Measurements from ENCODE around the gene CCDC138. TPM values are rescaled to one million over a fixed set of nuclear protein-coding genes. Genes with fewer than 3 reads are reported as not detected.
"Not testable (repeated sequence)": the region's sequence is repeated elsewhere in the genome, so short reads cannot be mapped to it uniquely, and the experiment has no call there.

Gene CCDC138, protein sequence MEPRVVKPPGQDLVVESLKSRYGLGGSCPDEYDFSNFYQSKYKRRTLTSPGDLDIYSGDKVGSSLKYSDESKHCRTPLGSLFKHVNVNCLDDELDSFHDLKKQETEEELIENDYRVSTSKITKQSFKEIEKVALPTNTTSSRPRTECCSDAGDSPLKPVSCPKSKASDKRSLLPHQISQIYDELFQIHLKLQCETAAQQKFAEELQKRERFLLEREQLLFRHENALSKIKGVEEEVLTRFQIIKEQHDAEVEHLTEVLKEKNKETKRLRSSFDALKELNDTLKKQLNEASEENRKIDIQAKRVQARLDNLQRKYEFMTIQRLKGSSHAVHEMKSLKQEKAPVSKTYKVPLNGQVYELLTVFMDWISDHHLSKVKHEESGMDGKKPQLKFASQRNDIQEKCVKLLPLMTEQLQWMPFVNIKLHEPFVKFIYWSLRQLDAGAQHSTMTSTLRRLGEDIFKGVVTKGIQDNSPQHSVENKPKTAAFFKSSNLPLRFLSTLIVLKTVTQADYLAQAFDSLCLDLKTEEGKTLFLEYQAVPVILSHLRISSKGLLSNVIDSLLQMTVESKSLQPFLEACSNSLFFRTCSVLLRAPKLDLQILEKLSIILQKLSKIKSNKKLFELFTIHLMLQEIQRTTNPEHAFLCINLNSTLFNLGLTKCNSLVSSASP
- total RNA-seq = 10 to 100 TPM in 1 of 4 donors, 1 to 10 TPM in 3; 1.6 to 10.3 (median 3.2) TPM

DNA sequence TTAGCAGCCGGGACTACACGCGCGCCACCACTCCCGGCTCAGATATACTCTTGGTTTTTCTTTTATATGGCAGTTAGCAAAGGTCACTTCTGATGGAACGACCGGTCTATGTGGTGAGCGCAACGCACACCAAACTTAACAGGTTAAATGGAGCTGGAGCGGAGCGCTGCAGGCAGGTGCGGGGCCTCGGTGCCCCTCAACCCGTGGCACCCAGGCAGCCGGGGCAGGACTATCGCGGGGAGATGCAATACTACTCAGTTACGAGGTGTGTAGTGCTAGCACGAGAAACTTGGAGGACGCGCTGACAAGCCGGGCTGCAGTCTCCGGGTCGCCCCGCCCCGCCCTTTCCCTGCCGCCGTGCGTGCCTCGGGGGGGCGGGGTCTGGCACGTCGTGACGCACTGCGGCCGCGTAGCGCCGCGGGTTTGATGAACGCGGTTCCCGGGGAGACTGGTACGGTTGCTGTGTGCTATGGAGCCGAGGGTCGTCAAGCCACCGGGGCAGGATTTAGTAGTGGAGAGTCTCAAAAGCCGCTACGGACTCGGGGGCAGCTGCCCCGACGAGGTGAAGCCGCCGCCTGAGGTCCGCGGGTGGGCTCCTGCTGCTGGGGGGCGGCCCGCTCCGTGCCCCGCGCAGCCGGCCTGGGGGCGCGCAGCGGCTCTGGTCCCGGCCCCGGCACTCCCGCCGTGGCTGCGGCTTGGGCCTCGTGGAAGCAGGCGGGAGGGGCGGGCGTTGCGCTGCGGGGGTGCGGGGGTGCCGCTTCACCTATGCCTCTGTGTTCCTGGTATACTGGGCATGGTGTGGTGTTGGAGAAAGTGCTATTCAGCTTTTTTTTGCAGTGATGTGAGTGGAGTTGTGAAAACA lies at the start of gene CCDC138:
Gene CCDC138, plus strand, starts transcription at position 418 of the 862 bp plus-strand sequence. Its CDS starts 52 bp downstream, at position 470.
- TF ChIP-seq, protein P1, sequence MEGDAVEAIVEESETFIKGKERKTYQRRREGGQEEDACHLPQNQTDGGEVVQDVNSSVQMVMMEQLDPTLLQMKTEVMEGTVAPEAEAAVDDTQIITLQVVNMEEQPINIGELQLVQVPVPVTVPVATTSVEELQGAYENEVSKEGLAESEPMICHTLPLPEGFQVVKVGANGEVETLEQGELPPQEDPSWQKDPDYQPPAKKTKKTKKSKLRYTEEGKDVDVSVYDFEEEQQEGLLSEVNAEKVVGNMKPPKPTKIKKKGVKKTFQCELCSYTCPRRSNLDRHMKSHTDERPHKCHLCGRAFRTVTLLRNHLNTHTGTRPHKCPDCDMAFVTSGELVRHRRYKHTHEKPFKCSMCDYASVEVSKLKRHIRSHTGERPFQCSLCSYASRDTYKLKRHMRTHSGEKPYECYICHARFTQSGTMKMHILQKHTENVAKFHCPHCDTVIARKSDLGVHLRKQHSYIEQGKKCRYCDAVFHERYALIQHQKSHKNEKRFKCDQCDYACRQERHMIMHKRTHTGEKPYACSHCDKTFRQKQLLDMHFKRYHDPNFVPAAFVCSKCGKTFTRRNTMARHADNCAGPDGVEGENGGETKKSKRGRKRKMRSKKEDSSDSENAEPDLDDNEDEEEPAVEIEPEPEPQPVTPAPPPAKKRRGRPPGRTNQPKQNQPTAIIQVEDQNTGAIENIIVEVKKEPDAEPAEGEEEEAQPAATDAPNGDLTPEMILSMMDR (IDR thresholded peaks at IDR 0.05) = no peak
- ATAC-seq (ENCODE audit: low FRiP score) = peak; percentile 98

DNA sequence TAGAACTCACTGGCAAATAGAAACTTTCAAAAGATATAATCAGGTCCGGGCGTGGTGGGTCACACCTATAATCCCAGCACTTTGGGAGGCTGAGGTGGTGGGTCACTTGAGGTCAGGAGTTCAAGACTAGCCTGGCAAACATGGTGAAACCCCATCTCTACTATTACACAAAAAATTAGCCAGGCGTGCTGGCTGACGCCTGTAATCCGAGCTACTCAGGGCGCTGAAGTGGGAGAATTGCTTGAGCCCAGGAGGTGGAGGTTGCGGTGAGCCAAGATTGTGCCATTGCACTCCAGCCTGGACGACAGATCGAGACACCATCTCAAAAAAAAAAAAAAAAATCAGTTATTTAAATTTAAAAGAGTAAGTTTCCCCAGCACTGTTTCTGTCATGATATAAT lies 28.6 kb upstream of the CCDC138 start:
- not testable (repeated sequence) for DNase-seq (ENCODE audit: low spot score); ATAC-seq (ENCODE audit: low FRiP score)

More for the DNA sequence above, at the start of gene CCDC138:
- peak; percentile 70 for DNase-seq (ENCODE audit: low spot score)

DNA sequence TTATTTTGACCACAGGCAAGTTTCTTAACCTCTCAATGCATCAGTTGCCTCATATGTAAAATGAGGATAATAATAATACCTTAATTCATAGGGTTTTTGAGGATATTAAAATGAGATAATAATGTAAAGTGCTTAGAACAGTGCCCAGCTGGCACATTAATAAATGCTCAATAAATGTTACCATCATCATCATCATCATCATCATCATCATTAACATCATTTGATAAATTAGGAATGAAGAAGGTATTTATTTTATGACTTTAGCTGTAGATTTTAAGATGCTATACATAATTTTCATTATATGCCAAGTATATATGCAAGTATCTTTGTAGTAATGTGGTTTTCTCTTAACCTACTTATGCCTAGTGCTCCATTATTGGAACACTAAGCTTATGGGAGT lies 24.0 kb upstream of the CCDC138 start:
- DNase-seq (ENCODE audit: low spot score); ATAC-seq (ENCODE audit: low FRiP score): not testable (repeated sequence)

DNA sequence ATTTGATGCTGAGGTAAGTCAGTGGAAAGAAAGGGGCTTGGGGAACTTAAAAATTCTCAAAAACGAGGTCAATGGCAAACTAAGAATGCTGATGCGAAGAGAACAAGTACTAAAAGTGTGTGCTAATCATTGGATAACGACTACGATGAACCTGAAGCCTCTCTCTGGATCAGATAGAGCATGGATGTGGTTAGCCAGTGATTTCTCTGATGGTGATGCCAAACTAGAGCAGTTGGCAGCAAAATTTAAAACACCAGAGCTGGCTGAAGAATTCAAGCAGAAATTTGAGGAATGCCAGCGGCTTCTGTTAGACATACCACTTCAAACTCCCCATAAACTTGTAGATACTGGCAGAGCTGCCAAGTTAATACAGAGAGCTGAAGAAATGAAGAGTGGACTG lies 19.9 kb upstream of the CCDC138 start:
- DNase-seq (ENCODE audit: low spot score); ATAC-seq (ENCODE audit: low FRiP score): not testable (repeated sequence)

DNA sequence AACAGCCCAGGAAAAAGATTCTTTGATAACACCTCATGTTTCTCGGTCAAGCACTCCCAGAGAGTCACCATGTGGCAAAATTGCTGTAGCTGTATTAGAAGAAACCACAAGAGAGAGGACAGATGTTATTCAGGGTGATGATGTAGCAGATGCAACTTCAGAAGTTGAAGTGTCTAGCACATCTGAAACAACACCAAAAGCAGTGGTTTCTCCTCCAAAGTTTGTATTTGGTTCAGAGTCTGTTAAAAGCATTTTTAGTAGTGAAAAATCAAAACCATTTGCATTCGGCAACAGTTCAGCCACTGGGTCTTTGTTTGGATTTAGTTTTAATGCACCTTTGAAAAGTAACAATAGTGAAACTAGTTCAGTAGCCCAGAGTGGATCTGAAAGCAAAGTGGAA lies 18.7 kb upstream of the CCDC138 start:
- DNase-seq (ENCODE audit: low spot score) = not testable (repeated sequence)

DNA sequence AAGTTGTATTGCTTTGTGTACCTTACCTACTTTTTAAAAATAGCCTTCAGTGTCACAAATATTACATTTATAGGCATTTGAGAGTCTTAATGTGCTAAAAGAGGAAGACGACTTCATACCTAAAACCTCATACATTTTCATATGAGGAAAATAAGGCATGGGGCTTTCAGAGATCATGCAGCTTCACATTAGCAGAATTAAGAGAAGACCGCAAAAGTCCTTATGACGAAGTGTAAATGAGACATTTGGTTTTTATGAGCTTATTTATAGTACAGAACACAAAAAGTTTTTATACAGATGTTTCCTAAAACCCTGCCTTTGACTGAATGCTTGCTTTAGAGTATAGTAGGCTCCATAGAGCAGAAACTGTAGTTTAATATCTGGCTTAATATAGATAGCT lies 10.1 kb upstream of the CCDC138 start:
- DNase-seq (ENCODE audit: low spot score) = no peak
- TF ChIP-seq, protein P1 (IDR thresholded peaks at IDR 0.05) = no peak
- no peak for ATAC-seq (ENCODE audit: low FRiP score)

More for the DNA sequence above, 18.7 kb upstream of the CCDC138 start:
- ATAC-seq (ENCODE audit: low FRiP score) = not testable (repeated sequence)

DNA sequence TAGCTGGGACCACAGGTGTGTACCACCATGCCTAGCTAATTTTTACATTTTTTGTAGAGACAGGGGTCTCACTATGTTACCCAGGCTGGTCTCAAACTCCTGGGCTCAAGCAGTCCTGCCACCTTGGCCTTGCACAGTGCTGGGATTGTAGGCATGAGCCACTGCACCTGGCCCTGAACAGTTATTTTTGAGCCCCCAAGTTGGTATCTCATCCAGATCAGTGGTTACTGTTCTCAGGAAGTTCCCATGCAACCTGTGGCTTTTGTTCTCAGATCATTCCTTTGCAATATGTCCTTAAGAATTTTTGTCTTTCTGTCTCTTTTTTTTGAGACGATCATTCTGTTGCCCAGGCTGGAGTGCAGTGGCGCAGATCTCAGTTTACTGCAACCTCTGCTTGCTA lies 7.7 kb upstream of the CCDC138 start:
- no peak for DNase-seq (ENCODE audit: low spot score)
- no peak for ATAC-seq (ENCODE audit: low FRiP score)
- TF ChIP-seq, protein P1 (IDR thresholded peaks at IDR 0.05) = no peak

DNA sequence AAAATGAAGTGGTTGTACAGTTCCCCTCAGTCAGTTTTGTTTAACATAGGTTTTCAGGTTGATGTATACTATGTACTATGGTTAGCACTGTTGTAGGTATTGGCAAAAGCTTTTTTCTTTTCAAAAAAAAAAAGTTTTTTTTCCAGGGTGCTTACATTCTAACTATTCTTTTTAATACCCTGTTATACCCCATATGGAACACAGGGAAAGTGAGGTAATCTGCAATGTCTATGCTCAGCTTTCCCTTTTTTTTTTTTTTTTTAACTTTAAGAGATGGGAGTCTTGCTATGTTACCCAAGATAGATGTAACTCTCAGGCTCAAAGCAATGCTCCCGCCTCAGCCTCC lies 590 bp upstream of the CCDC138 start:
- TF ChIP-seq, protein P1 (IDR thresholded peaks at IDR 0.05) = no peak
- no peak for DNase-seq (ENCODE audit: low spot score)
- no peak for ATAC-seq (ENCODE audit: low FRiP score)

DNA sequence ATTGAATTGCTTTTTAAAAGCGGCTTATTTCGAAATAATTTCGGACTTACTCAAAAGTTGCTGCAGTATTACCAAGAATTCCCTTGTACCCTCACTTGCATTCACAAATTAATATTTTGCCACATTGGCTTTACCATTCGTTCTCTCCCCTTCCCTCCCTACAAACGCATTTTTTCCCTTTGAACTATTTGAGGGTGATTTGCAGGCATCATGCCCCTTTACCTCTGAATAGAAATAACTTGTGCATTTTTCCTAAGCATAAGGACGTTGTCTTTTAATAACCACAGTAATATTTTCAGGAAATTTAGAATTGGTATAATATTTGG lies 608 bp downstream of the CCDC138 start:
- DNase-seq (ENCODE audit: low spot score) (no peak), ATAC-seq (ENCODE audit: low FRiP score) (no peak)
- TF ChIP-seq, protein P1 (IDR thresholded peaks at IDR 0.05) = no peak

Data from omental fat pad (tissue), 4 donors.